Sigmoid colon (tissue), 4 donors: ENCODE data around the gene TBX1.

ENCODE experiments used
- CTCF ChIP-seq, 4 experiments: fragments of 450-650 bp in 3 of 4; fragments of 200-600 bp in 1 of 4; IDR thresholded peaks; one replicate each; pipeline ENCODE4 v1.5.1; 2016 to 2019; ENCODE audit warnings: antibody characterized with exemption in 4 of 4, mild to moderate bottlenecking in 3 of 4, moderate library complexity in 2 of 4
- POLR2AphosphoS5 ChIP-seq, 4 donors: sonication (generic); formaldehyde crosslinking; IDR thresholded peaks; one replicate each; pipeline ENCODE4 v1.6.1; 2017; ENCODE audit warnings: antibody characterized with exemption in 4 of 4

GRCh38 chr22:19753996-19754700 is 6.4 kb upstream of the TBX1 start:
- TF ChIP-seq CTCF (IDR thresholded peaks at IDR 0.05), result no peak
- no peak for TF ChIP-seq POLR2AphosphoS5 (IDR thresholded peaks at IDR 0.05)
